NCI-H2171 (cell line): ENCODE measurements around the gene DENND1A.

Experiments
- DNase-seq: peaks from one replicate; lab custom pipeline; 2025; lab: John Stamatoyannopoulos, UW

The DENND1A gene

DNA sequence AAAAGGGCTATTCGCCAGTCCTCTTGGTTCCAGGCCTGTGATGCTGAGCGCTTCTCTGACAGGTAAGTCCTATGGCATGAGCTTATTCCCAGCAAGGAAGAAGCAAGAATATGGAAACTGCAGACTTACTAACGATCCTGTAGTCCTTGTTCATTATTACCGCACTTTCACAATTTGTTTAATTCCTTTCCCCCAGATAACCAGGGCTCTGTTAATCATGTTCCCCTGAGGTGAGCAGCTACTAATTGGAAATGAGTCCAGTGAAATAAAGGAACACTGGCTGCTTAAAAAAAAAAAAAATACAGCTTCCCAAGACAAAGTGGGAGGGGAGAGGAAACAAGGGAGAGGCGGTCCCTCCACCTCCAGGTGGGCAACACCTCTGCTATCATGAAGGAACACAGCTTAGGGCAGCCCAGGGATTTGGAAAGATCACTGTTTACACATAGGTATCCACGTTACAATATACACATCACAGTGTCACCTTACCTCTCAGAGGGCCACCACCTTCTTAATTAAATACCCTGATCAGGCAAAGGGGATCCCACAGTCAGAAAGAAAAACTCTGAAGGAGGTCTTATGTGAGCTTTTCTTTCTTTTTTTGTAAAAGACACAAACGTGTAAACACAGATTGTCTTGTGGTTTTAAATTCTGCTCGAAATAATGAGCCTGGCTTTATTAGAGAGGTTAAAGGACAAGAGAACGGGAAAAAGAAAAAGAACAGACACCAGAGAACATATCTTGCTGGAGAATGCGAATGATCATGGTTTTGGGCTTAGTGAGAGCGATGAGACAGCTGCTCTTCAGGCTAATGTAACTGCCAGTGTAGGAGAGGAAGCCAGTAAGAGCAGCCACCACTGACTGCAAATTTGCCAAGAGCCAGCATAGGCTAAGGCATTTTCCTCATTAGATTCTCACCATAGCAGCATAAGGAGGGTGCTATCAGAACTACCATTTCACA, 315.3 kb downstream of the DENND1A start:
- peak; percentile 7 for DNase-seq

DNA sequence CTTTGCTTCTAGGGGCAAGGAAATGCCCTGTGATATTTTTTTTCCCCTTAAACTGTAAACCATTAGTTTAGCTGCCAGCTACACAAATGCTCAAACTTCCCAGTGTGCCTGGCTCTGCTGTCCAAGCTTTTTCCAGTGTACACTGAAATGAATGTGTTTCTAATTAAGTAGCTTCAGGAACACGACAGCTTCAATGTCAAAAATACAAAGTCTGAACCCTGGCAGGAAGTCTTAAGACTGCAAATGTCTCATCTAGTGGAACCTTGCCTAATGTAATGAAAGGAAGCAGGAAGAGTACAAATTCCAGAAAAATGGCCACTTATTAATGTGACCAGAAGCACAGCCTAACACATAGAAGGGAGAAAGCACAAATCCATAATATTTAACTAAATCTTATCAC, 318.7 kb downstream of the DENND1A start:
- DNase-seq = no peak

DNA sequence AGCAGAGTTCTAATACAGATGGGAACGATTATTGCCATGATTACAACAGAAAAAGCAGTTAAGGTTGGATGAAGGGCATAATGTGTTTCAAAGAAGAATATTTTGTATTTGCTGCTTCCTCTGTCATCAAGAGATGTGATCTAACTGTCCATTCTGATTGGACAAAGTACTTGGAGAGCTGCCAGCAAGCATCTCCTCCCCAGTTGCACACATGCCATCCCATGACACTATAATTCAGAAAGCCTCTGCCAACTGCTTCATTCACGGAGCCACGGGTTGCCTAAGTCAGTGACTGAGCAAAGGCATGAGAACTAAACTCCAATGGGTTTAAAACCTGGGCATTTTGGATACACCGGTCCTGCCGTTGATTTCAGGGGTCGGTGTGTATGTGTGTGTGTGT, 320.1 kb downstream of the DENND1A start:
- no peak for DNase-seq

DNA sequence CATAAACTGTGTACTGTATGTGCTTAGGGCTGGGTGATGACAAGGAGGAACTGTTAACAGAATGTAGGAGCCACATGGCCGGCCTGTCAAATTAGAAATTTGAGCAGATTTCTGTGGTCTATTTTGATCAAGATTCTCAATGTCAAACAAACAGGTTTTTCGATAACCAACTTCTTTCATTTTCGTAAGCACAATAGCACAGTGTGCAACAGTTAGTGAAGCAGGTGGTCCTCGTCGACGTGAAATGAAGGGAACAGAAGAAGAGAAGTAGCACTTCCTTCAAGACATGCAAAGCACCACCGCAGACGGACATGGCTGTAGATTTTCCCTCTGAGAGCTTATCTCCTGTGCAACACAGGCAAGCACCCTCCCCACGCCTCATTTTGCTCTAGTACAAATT, 321.8 kb downstream of the DENND1A start:
- DNase-seq = no peak

DNA sequence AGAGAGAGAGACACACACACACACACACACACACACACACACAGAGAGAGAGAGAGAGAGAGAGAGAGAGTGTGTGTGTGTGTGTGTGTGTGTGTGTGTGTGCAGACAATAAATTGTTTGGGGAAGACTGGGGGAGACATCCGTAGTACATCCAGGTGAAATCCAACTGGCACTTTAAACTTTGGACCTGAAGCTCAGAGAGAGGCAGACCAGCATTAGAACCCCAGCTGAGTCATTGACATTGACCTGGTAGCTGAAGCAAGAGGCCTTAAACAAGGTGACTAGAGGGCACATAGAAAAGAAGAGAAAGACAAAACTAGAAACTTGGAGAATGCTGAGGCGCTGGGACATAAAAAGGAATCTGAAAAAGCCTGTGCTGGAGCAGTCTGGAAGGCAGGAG, 322.4 kb downstream of the DENND1A start:
- DNase-seq = no peak

DNA sequence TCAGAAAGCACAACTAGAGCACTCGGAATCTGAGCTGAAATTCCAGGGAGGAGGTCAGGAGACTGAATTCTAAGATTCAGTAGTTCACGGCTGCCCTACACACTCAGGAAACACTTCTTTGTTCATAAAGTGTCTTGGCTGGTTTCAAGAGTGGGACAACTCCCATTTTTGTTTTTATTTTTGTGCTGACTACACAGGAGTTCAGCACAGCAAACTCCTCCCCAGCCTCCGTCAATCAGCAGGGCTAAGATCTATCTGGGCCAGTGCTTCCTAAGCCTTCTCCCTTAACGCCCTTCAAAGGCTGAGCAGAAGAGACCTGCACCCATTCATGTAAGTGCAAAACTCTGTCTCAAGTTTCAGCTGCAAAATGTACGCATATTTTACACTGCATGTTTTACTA, 323.8 kb downstream of the DENND1A start:
- no peak for DNase-seq

DNA sequence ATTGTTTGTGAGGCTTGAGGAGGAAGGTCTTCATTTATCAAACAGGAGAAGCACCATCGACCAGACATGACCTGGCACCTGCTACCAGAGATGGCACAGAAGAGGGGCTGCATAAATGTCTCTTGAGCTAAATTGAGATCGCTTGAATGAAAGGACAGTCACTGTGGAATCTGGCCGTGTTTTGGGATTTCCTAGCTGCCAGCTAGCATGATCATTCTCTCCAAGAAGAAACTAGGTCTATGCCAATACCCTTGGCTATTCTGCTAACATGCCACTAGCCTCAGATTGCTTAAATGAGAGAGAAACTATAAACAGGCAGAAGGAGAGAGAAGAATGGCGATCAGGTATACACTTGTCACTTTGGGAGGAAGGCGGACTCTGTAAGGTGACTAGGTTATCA, 324.6 kb downstream of the DENND1A start:
- DNase-seq = no peak

DNA sequence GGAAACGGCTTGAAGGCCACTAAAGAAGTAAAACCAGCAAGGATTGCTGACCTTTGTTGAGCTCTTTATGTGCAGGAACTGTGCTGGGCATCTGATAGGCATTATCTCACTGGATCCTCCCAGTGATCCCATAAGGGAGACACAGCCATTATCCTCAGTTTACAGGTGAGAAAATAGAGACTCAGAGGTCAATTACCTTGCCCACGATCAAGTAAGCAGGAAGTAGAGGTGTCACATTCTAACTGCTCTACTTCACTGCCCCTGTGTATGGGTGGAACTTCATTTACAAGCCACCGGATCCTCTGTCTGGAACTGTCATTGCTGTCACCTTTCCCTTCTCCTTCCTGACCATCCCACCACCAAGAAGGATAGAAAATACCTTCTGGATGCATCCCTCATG, 325.1 kb downstream of the DENND1A start:
- DNase-seq = no peak

DNA sequence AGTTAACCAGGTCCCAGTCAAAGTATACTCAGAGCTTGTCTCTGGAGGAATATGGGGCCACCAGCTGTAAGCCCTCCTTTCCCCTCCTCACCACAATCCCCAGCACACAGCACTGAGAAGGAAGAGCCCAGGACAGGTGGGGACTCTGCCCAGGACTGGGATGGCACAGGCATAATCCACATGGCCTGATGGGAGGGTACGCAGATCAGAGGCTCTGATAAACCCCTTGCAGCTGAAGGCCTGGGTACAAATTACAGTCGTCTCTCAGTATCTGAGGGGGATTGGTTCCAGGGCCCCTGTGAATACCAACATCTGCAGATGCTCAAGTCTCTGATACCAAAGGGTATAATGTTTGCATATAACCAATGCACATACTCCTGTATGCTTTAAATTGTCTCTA, 328.1 kb downstream of the DENND1A start:
- no peak for DNase-seq

DNA sequence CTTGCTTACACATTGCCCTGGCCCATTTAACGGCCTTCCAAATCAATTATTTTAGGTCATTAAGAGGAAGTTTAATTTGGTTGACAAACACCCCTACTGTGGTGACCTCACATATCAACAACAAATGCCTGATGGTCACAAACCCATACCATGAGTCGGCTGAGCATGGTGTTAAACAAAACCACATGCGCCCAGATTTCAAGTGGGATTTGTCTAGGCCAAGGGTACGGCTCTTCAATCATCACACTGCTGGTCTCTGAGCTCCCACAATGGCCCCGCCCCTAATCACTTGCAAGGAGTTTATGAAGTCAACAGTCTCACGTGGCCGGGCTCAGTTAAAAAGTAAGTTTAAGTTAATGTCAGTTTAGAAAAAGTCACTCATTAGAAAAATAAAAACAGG, 330.1 kb downstream of the DENND1A start:
- no peak for DNase-seq

DNA sequence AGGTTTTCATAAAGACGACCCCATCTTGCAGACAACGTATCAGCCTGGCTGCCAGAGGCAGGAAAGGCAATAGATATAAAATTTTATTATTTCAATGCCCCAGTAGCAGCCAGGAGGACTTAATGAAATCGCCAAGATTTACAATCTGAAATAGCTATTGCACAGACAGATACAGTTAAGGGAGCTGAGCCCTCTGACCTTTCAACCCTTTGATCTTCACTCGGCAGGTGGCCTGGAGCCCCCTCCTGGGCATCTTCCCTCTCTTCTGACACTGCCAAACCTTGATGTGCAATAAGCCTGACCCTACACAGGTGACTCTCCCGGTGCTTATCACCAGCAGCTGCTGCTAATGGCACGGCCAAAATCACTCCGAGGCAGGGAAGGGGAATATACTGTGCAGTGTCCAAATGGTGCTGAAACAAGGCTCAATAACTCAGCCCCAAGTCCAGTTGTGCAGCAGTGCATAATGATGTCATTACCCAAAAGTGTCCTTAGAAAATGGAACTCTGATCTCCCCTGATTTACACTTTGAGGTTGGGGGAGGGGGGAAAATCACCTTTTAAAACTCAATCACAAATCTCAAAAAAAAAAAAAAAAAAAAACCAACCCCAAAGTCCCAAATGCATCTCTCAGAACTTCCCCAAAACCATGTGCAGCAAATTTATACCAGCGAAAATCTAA, 331.9 kb downstream of the DENND1A start:
- no peak for DNase-seq

DNA sequence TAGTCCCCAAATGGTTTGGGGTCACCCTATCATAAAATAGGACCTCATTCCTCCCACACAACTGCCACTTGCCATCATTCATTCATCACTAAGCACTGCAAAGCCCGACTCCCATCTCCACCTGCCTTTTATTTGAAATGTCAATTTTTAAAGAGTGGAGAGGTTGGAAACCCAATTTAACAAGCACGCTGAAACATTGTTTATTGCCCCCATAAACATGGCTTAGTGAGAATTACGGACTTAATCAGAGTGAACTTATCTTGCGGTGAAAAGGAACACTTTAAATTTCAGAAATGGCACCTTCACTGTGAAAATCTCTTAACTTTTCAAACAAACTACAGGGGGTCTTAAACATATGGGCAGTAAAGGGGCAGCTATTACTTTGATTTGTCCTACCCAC, 332.9 kb downstream of the DENND1A start:
- no peak for DNase-seq

DNA sequence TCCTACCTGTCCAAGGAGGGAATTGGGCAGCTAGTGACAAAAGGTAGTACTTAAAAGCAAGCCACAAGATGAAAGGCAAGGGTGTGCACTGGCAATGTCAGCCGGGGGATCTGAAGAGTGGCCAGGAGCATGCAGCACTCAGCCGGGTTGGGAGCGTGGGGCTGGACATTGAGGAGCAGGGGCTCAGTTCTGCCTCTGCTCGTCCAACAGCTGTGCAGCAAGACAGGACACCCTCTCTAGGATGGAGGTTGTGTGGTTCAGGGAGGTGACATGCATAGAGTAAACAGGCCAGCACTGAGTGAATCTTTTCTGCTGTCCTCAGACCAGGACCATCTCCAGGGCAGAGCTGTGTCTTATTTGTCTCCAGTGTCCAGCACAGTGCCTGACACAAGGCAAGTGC, 338.6 kb downstream of the DENND1A start:
- DNase-seq = no peak

DNA sequence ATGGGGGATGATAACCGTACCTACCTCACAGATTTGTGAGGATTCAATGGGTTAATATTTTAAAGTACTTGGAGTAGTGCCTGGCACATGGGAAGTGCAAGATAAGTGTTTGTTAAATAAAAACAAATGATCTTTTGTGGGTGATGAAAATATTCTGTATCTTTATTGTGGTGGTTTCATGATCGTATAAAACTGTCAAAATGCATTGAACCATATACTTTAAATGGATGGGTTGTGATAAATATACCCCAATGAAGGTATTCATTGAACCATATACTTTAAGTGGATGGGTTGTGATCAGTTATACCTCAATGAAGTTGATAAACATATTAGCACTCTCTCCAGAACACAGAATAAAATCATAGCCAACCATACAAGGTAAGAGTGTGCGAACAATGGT, 339.4 kb downstream of the DENND1A start:
- no peak for DNase-seq

DNA sequence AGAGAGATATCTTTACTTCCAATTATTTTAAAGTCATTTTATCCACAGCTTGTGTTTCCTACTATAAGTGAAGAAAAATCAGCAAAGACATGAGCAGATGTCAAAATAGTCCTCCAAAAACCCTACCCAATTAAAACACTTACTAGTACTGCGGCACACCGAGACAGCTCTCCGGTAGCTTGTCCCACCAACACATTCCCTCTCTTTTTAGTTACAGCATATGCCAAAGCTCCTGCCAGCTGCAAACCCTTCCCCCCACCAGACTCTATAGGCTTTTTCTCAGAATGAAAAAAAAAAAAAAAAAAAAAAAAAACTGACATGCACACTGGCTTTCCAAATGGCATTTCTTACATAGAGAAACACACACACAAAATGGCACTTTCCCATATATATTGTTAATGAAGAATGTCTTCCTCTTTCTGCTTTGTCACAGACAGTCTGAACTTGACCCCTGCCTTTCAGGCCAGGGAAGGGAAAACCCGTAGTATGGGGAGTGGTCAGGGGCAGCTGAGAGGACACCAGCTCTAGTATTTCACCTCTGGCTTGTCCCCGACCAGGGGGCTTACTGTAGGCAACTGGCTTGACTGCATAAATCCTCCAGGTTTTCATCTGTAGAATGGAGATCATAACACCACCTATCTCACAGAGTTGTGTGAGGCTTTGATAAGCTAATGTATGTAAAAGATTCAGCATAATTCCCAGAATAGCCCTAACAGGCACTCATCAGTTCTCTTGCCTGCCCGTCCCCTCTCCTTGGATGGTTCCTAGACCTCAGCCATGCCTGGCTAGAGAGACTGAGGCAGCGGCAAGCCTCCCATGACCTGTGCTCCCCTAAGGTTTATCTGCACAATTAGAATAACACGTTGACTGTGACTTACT, 340.3 kb downstream of the DENND1A start:
- peak; percentile 30 for DNase-seq

DNA sequence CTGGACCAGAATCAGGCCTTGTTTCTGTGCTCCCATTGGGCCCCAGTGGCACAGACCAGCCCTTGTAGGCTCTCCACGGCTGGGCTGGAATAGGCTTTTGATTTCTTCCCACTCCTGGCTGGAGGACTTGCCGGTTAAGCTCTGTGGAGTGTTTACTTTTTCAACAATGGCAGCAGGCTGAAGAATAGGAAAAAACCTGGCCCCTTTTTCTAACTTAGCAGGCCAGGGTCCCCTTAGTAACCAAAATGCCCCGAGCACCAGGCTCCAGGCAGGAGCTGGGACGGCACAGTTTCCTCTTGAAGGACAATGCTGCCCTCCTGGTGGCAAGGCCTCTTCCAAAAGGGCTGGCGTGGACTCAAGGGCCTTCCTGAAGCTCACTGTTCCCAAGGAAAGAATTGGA, 343.7 kb downstream of the DENND1A start:
- no peak for DNase-seq

DNA sequence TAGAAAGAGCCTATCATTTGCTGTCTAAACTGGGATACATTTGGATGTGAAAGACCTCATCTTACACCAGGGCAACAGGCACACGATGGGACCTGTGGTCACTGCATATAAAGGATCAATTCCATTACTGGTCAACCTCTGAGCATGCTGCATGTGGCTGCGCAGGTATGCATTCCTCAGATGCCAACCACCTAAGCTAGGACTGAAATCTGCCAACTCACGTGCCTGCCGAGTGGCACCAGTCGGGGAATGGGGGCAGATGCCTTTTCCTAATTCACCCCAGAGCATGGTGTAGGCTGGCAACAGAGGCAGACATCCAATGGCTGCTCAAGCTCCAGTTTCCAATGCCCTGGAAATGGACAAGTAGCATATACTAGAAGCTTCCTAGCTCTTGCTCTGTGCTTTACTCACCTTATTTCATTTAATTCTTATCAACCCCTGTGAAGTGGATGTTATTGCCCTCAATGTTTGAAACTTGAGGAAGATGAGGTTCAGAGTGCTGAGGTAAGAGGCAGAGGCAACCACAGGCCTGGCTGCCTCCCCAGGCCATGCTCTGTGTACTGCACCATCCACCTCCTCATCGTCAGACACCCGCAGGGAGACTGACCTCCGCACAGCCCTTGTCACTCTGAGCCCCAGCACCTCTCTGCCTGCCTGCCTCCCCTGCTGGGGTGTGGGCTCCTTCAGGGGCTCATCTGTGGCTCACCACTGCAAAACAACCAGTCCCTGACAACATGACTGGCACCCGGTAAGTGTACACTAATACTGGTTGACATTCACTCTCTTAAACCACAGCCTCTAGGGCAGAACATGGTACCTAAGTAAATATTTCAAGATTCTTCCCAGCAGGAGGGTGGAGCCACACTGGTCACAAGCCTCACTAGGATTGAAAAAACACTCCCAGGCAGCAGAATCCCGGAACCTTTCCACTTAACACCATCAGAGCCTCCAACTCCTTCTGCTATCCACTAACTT, 345.4 kb downstream of the DENND1A start:
- no peak for DNase-seq

DNA sequence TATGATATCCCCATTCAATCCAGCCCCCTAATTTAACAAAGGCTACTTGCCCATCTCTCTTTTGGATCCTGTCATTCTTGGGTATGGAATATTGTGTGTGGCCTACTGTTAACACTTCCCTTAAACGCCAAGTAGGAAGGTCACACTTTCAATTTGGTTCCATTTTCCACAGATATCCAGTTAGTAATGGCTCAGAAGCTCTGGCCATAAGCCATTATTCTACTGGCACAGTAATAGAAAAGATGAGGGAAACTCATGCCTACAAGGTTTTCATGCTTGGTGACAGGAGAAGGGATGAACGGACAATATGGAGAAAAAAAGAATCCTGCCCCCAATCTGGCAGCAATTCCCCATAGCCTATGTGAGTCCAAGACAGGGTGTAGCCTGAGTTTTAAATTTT, 346.3 kb downstream of the DENND1A start:
- DNase-seq = no peak

DNA sequence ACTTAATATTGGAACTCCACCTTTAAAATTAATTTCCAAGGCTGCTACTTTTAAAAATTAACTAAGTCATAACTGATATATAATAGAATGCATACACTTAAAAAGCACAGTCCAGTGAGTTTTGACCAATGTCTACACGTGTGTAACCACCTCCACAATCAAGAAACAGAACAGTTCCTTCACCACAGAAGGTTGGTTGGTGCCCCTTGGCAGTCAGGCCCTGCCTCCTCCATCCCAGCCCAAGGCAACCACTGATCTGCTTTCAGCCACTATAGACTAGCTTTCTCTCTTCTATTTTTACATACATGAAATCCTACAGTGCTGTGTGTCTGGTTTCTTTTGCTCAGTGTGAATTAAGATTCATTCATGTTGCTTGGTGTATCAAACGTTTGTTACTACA, 358.7 kb downstream of the DENND1A start:
- no peak for DNase-seq

DNA sequence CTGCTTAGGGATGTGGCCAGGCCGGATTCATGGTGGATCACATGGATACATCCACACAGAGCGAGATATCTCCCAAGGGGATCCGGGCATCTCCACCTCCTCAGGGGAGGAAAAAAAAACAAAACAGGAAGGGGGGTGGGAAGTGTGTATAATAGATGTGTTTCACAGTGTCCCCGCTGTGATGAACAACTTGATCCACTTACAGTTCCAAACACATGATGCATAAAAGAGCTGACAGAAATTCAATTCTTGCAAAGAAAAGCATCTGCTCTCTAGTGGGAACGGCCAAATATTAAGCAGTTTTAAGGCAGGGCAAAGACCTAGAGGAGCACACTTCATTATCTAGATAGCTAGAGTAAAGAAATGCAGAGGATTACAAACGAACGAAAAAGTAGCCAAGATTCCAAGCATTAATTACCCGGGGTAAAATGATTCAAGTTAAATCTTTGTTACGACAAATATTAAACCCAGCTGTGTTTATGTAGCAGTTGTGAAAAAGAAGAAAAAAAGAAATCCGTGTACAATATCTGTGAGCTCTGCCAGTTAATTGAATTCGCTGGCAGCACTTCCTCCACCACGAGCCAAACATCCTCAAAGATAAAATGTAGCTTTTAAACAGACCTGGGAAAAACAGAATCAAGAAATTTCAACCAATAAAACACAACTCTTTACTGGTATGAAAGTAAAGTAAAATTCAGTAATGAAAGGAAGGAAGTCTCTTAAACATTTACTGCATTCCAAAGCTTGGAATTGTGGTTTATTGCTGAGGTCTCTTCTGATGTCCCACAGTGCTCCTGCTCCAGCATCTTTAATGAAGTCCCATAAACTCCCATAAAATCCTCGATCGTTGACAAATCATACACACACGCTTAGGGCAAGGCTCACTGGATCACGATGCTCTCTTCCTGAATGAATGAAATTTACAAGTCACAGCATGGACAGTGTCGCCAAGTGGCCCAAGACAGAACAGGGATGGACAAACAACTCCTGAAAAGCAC, 360.9 kb downstream of the DENND1A start:
- DNase-seq = peak; percentile 84
